Neural cell (in vitro differentiated cells): ENCODE measurements around the gene GNG7.

ENCODE experiments used
- CTCF ChIP-seq: fragments of 450-650 bp; IDR thresholded peaks from 2 replicates; pipeline ENCODE4 v1.5.1; 2014; ENCODE audit warnings: antibody characterized with exemption, mild to moderate bottlenecking, moderate library complexity; ENCODE audit not compliant: poor library complexity, severe bottlenecking
- EZH2 ChIP-seq: fragments of 200-600, 300-800 bp; shearing (Covaris generic), sonication (generic); IDR thresholded peaks from 2 replicates; pipeline ENCODE4 v1.6.1; 2014; ENCODE audit warnings: antibody characterized with exemption, low read length, borderline replicate concordance, mild to moderate bottlenecking; ENCODE audit not compliant: insufficient read depth, poor library complexity, severe bottlenecking
- TAF1 ChIP-seq: IDR thresholded peaks from 2 replicates; pipeline ENCODE4 v1.6.1; 2012; ENCODE audit warnings: low read depth

- TF ChIP-seq CTCF (no peak), EZH2 (no peak), TAF1 (no peak)
Measured at GRCh38 chr19:2638417-2638940, 64.0 kb downstream of the GNG7 start.
